CD4-positive, alpha-beta memory T cell (primary cell): ENCODE measurements around the gene P3H1. TPM values are rescaled to one million over a fixed set of nuclear protein-coding genes. Genes with fewer than 3 reads are reported as not detected.
A peak's percentile ranks its signal among the peaks of the same experiment; 100 is the strongest.

Source experiments
- CTCF ChIA-PET: fragments of 350-600 bp; sonication (Branson Sonifier 250); formaldehyde crosslinking; loops from one replicate; lab custom pipeline; 2021; ENCODE audit warnings: inconsistent platforms; ENCODE audit not compliant: partially characterized antibody; lab: Charles Lee
- POLR2A ChIA-PET: fragments of 350-600 bp; sonication (Branson Sonifier 250); formaldehyde crosslinking; loops from one replicate; lab custom pipeline; 2021; ENCODE audit not compliant: partially characterized antibody; lab: Charles Lee
- DNase-seq, 5 donors: peaks; one replicate each; pipeline versions ENCODE4 v3.0.0 to v3.0.0-alpha.2; 2020 to 2022; ENCODE audit warnings: mixed read lengths in 1 of 5
- H3K27ac ChIP-seq: one replicate; pipeline ENCODE4 v1.7.0; 2013; ENCODE audit warnings: low read depth, low read length
- H3K27me3 ChIP-seq: 2 replicates; pipeline ENCODE4 v1.7.0; 2013; ENCODE audit warnings: mild to moderate bottlenecking, low read length, moderate library complexity; ENCODE audit not compliant: insufficient read depth
- H3K36me3 ChIP-seq: 2 replicates; pipeline ENCODE4 v1.7.0; 2013; ENCODE audit warnings: mild to moderate bottlenecking, low read length, moderate library complexity; ENCODE audit not compliant: insufficient read depth
- H3K4me1 ChIP-seq: 2 replicates; pipeline ENCODE4 v1.7.0; 2013; ENCODE audit warnings: mild to moderate bottlenecking, low read length, moderate library complexity; ENCODE audit not compliant: insufficient read depth
- H3K4me3 ChIP-seq, 2 donors: one replicate each; pipeline ENCODE4 v1.7.0; 2013; ENCODE audit warnings: low read length in 2 of 2, mild to moderate bottlenecking in 1 of 2
- H3K9me3 ChIP-seq, 2 donors: one replicate each; pipeline ENCODE4 v1.7.0; 2013; ENCODE audit warnings: low read length in 2 of 2, control low read depth in 1 of 2; ENCODE audit not compliant: control insufficient read depth in 1 of 2
- H3K27ac Mint-ChIP-seq, 7 donors: one replicate each; pipeline ENCODE4 v1.8.0; 2020 to 2021; ENCODE audit warnings: mixed read lengths in 7 of 7, mild to moderate bottlenecking in 6 of 7, inconsistent platforms in 3 of 7, moderate library complexity in 3 of 7
- H3K27me3 Mint-ChIP-seq, 2 donors: one replicate each; pipeline ENCODE4 v1.8.0; 2020 to 2021; ENCODE audit warnings: mixed read lengths in 2 of 2
- H3K36me3 Mint-ChIP-seq, 2 donors: one replicate each; pipeline ENCODE4 v1.8.0; 2020 to 2021; ENCODE audit warnings: mixed read lengths in 2 of 2, inconsistent platforms in 1 of 2, mild to moderate bottlenecking in 1 of 2
- H3K4me1 Mint-ChIP-seq, 4 donors: one replicate each; pipeline ENCODE4 v1.8.0; 2020 to 2021; ENCODE audit warnings: mixed read lengths in 4 of 4, mild to moderate bottlenecking in 1 of 4
- H3K4me3 Mint-ChIP-seq, 8 donors: one replicate each; pipeline ENCODE4 v1.8.0; 2020 to 2021; ENCODE audit warnings: mixed read lengths in 8 of 8, mild to moderate bottlenecking in 7 of 8, moderate library complexity in 6 of 8, inconsistent platforms in 3 of 8
- H3K9me3 Mint-ChIP-seq, 8 donors: one replicate each; pipeline ENCODE4 v1.8.0; 2020 to 2021; ENCODE audit warnings: mixed read lengths in 8 of 8, mild to moderate bottlenecking in 5 of 8, inconsistent platforms in 3 of 8, moderate library complexity in 1 of 8
- intact Hi-C: fragments of 100-400 bp; cut with micrococcal nuclease; formaldehyde crosslinking; loops from one replicate; pipeline ENCODE4 v1.15.1; 2023
- polyA plus RNA-seq, 2 donors: library from polyadenylated mRNA; unstranded; fragments of 300-500 nt; fragmentation: Illumina TruSeq; gene quantifications; one replicate each; pipeline ENCODE4 v1.2.3, GENCODE V29; 2021
- total RNA-seq, 2 experiments: library from RNA; stranded (reverse); gene quantifications; one replicate each; pipeline ENCODE4 v1.2.3, GENCODE V29; 2021

Gene P3H1
- total and polyA plus RNA-seq, 4 experiments from 2014 or later: 7.5 to 56.6 (median 33.9) TPM

DNA sequence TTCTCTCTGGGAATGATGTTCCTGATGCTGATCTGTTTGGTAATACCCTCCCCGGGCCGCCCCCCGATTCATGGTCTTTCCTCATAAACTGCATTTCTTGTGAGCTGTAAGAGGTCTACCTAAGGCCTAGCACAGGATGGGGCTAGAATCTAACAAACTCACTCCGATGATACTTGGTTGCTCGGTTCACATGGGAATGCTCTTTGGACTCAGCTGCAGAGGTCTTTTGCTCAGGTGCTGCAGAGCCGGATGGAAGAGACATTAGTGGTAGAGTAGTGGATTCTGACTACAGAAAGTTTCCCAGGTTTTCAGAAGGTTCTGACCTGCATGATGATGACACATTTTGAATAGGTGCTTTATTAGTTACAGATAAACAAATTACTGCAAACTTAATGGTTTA, 9.7 kb upstream of the P3H1 start:
- Mint-ChIP-seq H3K9me3 (peaks cover 0 to under 1% (median 0%) of the 10 kb centered on the region in 8 donors), H3K4me1 (peaks cover 6 to 19% (median 18%) of the 10 kb centered on the region in 4 donors), H3K27me3 (no peaks in the 10 kb centered on the region), H3K4me3 (no peak overlapping the region), H3K36me3 (peaks cover 43 to 83% of the 10 kb centered on the region in 2 donors), H3K27ac (peak overlapping the region in 1 of 7 donors; percentile 36)
- Histone ChIP-seq H3K27ac (no peak overlapping the region), H3K9me3 (no peaks in the 10 kb centered on the region), H3K27me3 (no peaks in the 10 kb centered on the region), H3K4me1 (peaks cover 7% of the 10 kb centered on the region), H3K36me3 (peaks cover 36% of the 10 kb centered on the region), H3K4me3 (no peak overlapping the region)
- intact Hi-C loops: loop anchor here (2.0 kb wide), 1 partner anchor 296 kb away; no protein-coding TSS in a partner anchor
- ChIA-PET POLR2A (interaction anchor here (0.5 to 1.7 kb wide), 2 partner anchors 10 to 155 kb away, joined by 3 to 12 read pairs; partner anchors contain the start of genes C1orf50 and P3H1), CTCF (interaction anchor here (2.3 to 3.6 kb wide), 2 partner anchors 40 to 297 kb away, joined by 7 to 54 read pairs; partner anchors contain the start of gene ERMAP)
- DNase-seq: no peak

DNA sequence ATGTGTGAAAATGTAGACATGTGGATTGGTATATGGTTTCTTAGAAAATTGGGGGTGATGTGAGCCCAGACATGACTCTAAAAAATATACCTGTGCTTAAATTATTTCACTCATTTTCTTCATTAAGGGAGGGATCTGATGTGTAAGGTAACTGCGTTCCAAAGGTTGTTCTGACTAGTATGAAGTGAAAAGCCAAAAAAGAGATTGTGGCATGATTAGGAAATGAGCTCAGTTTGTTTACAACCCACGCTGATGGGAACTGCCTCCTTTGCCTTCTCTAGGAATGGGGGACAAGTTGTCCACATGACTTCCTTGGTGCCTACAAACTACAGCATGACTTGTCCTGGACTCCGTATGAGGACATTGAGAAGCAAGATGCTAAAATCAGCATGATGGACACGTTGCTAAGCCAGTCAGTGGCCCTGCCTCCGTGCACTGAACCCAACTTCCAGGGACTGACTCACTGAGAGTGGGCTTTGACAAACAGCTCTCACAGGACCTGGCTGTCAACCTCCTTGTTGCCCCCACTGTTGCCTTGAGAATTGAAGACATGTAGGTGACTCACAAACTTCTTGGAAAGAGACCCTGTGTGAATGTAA, 8.2 kb upstream of the P3H1 start:
- Histone ChIP-seq H3K4me1 (peaks cover 20% of the 10 kb centered on the region), H3K4me3 (no peak overlapping the region), H3K36me3 (peaks cover 33% of the 10 kb centered on the region), H3K27ac (no peak overlapping the region), H3K27me3 (no peaks in the 10 kb centered on the region), H3K9me3 (no peaks in the 10 kb centered on the region)
- H3K36me3 Mint-ChIP-seq: peaks cover 35 to 73% of the 10 kb centered on the region in 2 donors
- H3K9me3 Mint-ChIP-seq: no peaks in the 10 kb centered on the region
- peaks cover 11 to 30% (median 26%) of the 10 kb centered on the region in 4 donors for H3K4me1 Mint-ChIP-seq
- H3K4me3 Mint-ChIP-seq: no peak overlapping the region
- intact Hi-C loops: no loop called here
- no peaks in the 10 kb centered on the region for H3K27me3 Mint-ChIP-seq
- ChIA-PET POLR2A (no interaction called here), CTCF (interaction anchor here (0.9 to 2.2 kb wide), 2 partner anchors 9 to 298 kb away, joined by 3 to 6 read pairs; no protein-coding TSS in a partner anchor)
- H3K27ac Mint-ChIP-seq: peak overlapping the region in 4 of 7 donors; percentile 4 to 56 (median 20)
- DNase-seq: no peak

DNA sequence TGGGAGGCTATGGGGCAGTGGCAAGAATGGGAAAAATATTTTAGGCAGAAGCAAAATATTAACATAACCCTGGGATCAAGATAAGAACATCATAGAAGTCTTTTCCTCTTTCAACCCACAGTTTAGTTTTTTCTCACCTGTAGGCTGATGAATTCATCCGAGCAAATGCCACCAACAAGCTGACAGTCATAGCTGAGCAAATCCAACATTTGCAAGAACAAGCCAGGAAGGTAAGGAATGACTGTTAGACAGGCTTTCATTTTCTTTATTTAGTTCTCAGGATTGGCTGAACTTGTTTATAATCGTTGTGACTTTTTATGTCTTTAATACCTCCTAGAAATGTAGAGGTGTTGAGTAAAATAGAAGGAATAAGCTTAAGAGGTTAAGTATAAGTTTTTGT, 6.6 kb upstream of the P3H1 start:
- H3K4me3 ChIP-seq: no peak overlapping the region
- H3K4me1 ChIP-seq: peaks cover 35% of the 10 kb centered on the region
- intact Hi-C loops: no loop called here
- H3K27me3 ChIP-seq: no peaks in the 10 kb centered on the region
- no peaks in the 10 kb centered on the region for H3K9me3 ChIP-seq
- ChIA-PET POLR2A (no interaction called here), CTCF (interaction anchor here (1.4 to 2.2 kb wide), 2 partner anchors 10 to 300 kb away, joined by 4 to 6 read pairs; no protein-coding TSS in a partner anchor)
- Mint-ChIP-seq H3K27me3 (no peaks in the 10 kb centered on the region), H3K27ac (peak overlapping the region in 3 of 7 donors; percentile 1 to 20 (median 13)), H3K4me3 (no peak overlapping the region), H3K36me3 (peaks cover 28 to 65% of the 10 kb centered on the region in 2 donors), H3K4me1 (peaks cover 17 to 46% (median 37%) of the 10 kb centered on the region in 4 donors), H3K9me3 (no peaks in the 10 kb centered on the region)
- no peak for DNase-seq
- H3K27ac ChIP-seq: no peak overlapping the region
- peaks cover 29% of the 10 kb centered on the region for H3K36me3 ChIP-seq

DNA sequence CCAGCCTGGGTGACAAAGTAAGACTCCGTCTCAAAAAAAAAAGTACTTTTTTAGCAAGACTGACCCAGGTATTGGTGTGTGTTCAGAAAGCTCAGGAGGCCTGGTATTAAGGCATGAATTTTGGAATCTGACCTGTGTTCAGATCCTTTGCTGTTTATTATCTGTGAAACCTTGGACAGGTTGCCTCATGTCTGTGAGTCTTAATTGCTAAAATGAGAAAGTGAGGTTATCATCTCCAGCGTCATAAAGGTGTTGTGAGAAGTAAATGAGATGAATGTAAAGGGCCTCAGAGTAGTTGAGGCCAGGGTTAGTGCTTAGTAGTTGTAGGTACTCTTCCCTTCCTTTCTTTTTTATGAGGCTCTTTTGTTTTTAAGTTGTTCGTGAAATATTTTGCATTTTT, 3.0 kb upstream of the P3H1 start:
- H3K27ac ChIP-seq: no peak overlapping the region
- H3K36me3 ChIP-seq: peaks cover 8% of the 10 kb centered on the region
- H3K4me3 ChIP-seq: no peak overlapping the region
- Mint-ChIP-seq H3K36me3 (peaks cover 5 to 39% of the 10 kb centered on the region in 2 donors), H3K4me3 (peak overlapping the region in 6 of 8 donors; percentile 10 to 64 (median 36)), H3K4me1 (peaks cover 20 to 56% (median 39%) of the 10 kb centered on the region in 4 donors), H3K9me3 (no peaks in the 10 kb centered on the region), H3K27ac (peak overlapping the region in 4 of 7 donors; percentile 2 to 23 (median 20)), H3K27me3 (no peaks in the 10 kb centered on the region)
- intact Hi-C loops: loop anchor here (5.0 kb wide), 1 partner anchor 402 kb away; the partner anchor contains the start of genes CFAP57 and EBNA1BP2
- CTCF ChIA-PET: no interaction called here
- peaks cover 55% of the 10 kb centered on the region for H3K4me1 ChIP-seq
- H3K27me3 ChIP-seq: no peaks in the 10 kb centered on the region
- POLR2A ChIA-PET: interaction anchor here (1.0 kb wide), 1 partner anchor 87 kb away, joined by 5 read pairs; the partner anchor contains the start of gene YBX1
- DNase-seq: no peak
- H3K9me3 ChIP-seq: no peaks in the 10 kb centered on the region

DNA sequence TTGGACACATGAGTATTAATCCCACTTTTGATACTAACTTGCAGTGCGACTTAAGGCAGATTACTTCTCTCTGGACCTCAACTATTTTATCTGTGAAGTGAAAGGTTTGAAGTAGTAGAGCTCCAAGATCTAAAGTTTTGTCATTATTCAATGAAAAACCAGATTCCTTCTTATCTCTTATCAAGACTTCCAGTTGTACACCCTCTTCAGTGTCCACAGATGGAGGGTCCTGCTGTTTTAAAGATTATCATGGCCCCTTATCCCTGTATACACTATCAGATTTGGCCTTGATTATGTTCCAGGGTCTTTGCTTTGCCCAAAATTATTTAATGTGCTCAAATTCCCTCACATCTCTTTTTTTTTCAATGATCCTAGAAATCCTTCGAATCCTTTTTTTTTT, 1.3 kb upstream of the P3H1 start:
- Histone ChIP-seq H3K4me1 (peaks cover 61% of the 10 kb centered on the region), H3K27ac (peak overlapping the region; percentile 85), H3K4me3 (peak overlapping the region; percentile 59 to 98), H3K9me3 (no peaks in the 10 kb centered on the region), H3K36me3 (no peaks in the 10 kb centered on the region), H3K27me3 (no peaks in the 10 kb centered on the region)
- ChIA-PET CTCF (interaction anchor here (2.9 to 3.7 kb wide), 5 partner anchors 11 to 146 kb away, joined by 15 to 27 read pairs (median 18); partner anchors contain the start of genes ERMAP, SVBP and ZNF691), POLR2A (interaction anchor here (2.4 to 3.8 kb wide), 6 partner anchors 8 to 305 kb away, joined by 12 to 72 read pairs (median 15); partner anchors contain the start of genes ERMAP, SVBP and YBX1)
- peak overlapping the region in 2 of 8 donors; percentile 29 to 94 for H3K4me3 Mint-ChIP-seq
- intact Hi-C loops: loop anchor here (5.0 kb wide), 1 partner anchor 404 kb away; the partner anchor contains the start of genes CFAP57 and EBNA1BP2
- no peaks in the 10 kb centered on the region for H3K27me3 Mint-ChIP-seq
- no peaks in the 10 kb centered on the region for H3K9me3 Mint-ChIP-seq
- peaks cover 23 to 53% (median 36%) of the 10 kb centered on the region in 4 donors for H3K4me1 Mint-ChIP-seq
- H3K36me3 Mint-ChIP-seq: peaks cover 0 to 24% of the 10 kb centered on the region in 2 donors
- H3K27ac Mint-ChIP-seq: peak overlapping the region in 4 of 7 donors; percentile 53 to 93 (median 86)
- no peak for DNase-seq

DNA sequence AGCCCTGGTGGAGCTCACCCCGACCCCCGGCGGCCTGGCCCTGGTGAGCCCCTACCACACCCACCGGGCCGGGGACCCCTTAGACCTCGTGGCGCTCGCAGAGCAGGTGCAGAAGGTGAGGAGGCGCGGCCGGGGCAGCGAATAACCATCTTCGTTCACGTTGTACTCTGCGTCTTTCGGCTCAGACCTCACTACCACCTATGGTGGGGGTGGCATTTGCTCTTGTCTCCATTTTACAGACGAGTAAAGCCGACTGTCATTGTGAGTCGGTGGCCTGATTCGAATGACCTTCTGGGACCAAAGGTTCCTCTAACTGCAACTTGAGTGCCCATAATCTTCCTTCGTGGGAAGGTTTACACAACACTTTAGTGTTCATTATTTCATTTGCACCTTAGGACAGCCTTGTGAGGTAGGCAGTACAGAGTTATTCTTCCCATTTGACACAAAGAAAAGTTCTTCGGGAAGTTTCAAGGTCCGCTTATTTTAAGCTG, 727 bp upstream of the P3H1 start:
- Histone ChIP-seq H3K27me3 (no peaks in the 10 kb centered on the region), H3K9me3 (no peaks in the 10 kb centered on the region), H3K27ac (peak overlapping the region; percentile 85), H3K4me1 (peaks cover 61% of the 10 kb centered on the region), H3K36me3 (no peaks in the 10 kb centered on the region), H3K4me3 (peak overlapping the region; percentile 59 to 98)
- intact Hi-C loops: loop anchor here (1.0 to 5.0 kb wide), 8 partner anchors 50 to 405 kb away; partner anchors contain the start of genes CCDC30, CFAP57, EBNA1BP2 and ERMAP
- DNase-seq: no peak
- Mint-ChIP-seq H3K4me1 (peaks cover 21 to 49% (median 32%) of the 10 kb centered on the region in 4 donors), H3K9me3 (no peaks in the 10 kb centered on the region), H3K27me3 (no peaks in the 10 kb centered on the region), H3K4me3 (peak overlapping the region in 1 of 8 donors; percentile 94), H3K36me3 (peaks cover 0 to 22% of the 10 kb centered on the region in 2 donors), H3K27ac (peak overlapping the region; percentile 84 to 98 (median 93))
- ChIA-PET POLR2A (interaction anchor here (0.9 to 3.8 kb wide), 26 partner anchors 9 to 883 kb away, joined by 3 to 72 read pairs (median 7); partner anchors contain the start of genes CCDC30, ERMAP, KDM4A and PPCS), CTCF (interaction anchor here (0.6 to 3.7 kb wide), 12 partner anchors 10 to 343 kb away, joined by 3 to 27 read pairs (median 14); partner anchors contain the start of genes ERMAP, PPIH, SVBP and ZNF691)
